GM18511 (cell line): ENCODE results near the gene GRIPAP1.
A peak's percentile ranks its signal among the peaks of the same experiment; 100 is the strongest.

ENCODE experiments used
- ATAC-seq: cut with Tn5 transposase; IDR thresholded peaks from one replicate; pipeline ENCODE4 v1.9.1; 2021; ENCODE audit warnings: mild to moderate bottlenecking, moderate library complexity; ENCODE audit not compliant: unreplicated experiment

Gene GRIPAP1

GRCh38 chrX:48960291-48960690 is 41.8 kb downstream of the GRIPAP1 start:
- no peak for ATAC-seq

- ATAC-seq: no peak
These were observed 43.4 kb downstream of the GRIPAP1 start for GRCh38 chrX:48958635-48959094.

GRCh38 chrX:48957827-48958634 is 44.0 kb downstream of the GRIPAP1 start:
- peak; percentile 85 for ATAC-seq

GRCh38 chrX:48957477-48957826 is 44.6 kb downstream of the GRIPAP1 start, which contains the start of gene OTUD5:
TSS of gene OTUD5 (minus strand) at chrX:48957607. CDS start at chrX:48957570, 37 bp downstream.
- ATAC-seq: peak; percentile 47

DNA sequence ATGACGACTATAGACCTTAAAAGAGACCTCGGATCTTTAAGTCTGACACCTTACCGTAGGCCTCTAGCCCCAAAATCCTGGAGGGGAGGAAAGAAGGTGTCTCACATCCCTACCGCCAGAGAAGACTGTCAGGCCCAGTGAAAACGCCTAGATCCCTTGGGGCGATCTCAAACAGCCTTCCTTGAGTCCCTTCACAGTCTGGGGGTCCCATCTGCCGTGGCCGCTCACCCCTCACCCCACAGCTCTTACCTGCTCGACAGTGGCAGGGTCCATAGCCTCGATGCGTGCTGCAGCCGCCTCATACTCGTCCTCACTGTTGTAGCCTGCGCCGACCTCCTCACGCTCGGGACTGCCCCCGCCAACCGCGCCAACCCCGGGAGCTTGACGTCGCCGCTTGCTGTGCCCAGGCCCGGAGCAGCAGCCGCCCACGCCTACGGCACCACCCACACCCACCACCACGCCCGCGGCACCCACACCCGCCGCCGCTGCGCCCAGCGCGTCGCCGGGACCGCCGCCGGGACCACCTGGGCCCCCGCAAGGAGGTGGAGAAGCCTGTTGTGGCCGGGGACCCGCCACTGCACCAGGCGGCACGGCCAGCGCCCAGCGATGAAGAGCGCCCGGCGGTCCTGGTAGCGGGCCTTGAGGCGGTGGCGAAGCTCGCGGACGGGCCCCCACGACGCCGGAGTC is 45.2 kb downstream of the GRIPAP1 start:
- no peak for ATAC-seq

GRCh38 chrX:48948589-48948988 is 53.5 kb downstream of the GRIPAP1 start:
- no peak for ATAC-seq

GRCh38 chrX:48945517-48946348 is 56.3 kb downstream of the GRIPAP1 start:
- ATAC-seq: no peak

- no peak for ATAC-seq
These were observed 59.2 kb downstream of the GRIPAP1 start for GRCh38 chrX:48942895-48943294.

- ATAC-seq: no peak
These were observed 61.6 kb downstream of the GRIPAP1 start for GRCh38 chrX:48940404-48940955.

- ATAC-seq: no peak
These were observed 62.4 kb downstream of the GRIPAP1 start for GRCh38 chrX:48939524-48940228.

DNA sequence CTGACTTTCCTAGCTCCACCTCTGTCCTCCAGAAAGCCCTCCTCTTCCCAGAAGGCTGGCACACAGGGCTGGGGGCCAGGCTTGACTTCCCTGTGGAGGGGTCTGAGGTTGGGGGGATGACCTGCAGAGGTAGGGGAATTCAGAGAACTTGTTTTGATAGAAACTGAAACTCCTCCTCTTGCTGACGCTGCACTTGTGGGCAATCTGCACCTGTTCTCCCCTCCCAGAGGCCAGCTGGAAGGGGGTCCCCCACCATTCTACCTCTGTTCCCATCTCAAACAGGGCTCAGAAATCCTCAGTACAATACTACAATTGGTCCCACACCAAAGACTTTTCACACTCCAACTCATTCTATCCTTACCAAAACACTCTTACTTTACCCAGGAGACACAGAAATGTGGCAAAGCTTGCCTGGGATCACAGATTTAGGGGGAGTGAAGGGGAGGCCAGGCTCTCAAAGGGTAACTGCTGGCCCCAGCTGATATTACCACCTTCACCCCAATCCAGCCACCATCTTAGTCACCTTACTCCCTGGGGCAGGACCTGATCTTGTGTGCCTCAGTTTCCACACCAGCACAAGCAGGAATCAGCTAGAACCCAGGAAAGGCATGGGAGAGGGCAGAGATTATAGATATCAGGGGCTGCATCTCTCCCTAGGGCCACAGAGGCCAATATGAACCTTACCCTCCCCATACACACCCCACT is 63.2 kb downstream of the GRIPAP1 start:
- peak; percentile 52 for ATAC-seq

GRCh38 chrX:48937054-48937907 is 64.8 kb downstream of the GRIPAP1 start:
- peak; percentile 71 for ATAC-seq

GRCh38 chrX:48936429-48937053 is 65.5 kb downstream of the GRIPAP1 start:
- no peak for ATAC-seq

DNA sequence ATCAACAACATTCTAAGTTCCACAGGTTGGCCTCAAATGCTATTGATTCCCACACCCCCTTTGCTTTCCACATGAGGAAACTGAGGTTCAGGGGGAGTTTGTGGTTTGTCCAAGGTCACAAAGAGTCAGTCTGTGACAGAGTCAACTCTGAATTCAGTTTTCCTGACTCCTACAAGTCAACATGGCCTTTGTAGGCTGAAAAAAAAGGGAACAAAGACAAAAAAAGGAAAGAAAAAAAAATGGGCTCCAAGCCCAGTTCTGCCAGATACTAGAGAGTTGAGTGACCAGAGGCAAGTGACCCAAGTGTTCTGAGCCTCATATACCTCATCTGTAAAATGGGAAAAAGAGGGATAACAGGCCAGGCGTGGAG is 66.8 kb downstream of the GRIPAP1 start:
- no peak for ATAC-seq

DNA sequence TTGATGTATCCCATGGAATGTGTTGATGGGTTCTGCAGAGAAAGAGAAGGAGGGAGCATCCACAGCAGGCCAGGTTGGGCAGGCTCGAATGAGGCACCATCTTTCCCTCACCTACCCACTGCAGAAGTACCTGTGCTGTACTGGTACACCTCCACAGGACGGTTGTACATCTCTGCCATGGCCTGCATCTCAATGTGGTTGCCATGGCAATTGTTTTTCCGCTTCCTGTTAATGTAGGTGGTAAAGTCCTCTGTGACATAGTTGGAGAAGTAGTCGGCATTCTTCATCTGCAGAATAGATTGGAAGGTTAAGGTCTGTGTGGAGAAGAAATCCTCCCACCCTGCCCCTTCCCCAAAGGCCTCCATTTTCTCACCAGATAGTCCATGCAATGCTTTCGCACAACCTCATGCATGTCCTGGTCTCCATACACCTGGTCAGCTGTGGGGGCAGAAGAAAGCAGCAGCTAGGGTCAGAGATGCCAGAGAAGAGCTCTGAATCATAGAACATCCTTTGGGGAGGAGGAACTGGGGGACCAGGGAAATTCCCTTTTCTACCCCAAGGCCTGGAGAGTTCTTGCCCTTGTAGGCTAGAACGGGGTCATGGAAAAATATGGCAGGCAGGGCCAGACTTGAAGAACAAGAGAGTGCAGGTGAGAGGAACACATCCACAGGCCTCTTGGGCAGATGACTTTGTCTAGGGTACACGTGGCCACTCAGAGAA is 67.3 kb downstream of the GRIPAP1 start:
- no peak for ATAC-seq

GRCh38 chrX:48933757-48934156 is 68.3 kb downstream of the GRIPAP1 start:
- ATAC-seq: no peak

DNA sequence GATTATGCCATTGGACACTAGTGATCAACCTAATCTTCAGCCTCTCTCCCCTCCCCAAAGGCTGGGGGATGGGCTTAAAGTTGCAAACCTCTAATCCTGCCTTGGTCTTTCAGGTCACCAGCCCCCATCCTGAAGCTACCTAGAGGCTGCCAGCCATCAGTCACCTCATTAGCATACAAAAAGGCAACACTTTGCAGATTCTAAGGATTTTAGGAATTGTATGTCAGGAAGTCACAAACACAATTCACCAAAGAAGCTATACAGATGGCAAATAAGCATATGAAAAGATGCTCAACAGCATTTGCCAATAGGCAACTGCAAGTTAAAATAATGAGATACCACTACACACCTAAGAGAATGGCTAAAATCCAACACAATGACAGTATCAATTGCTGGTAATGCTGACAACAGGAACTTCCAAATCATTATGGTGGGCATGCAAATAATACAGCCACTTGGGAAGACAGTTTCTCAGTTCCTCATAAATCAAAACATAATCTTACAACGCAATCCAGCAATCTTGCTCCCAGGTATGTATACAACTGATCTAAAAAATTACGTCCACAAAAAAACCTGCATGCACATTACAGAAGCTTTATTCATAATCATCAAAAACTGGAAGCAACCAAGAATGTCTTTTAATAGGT is 74.2 kb downstream of the GRIPAP1 start:
- no peak for ATAC-seq
